WERI-Rb-1 (cell line): ENCODE measurements around the gene MACROD2.

Experiments
- DNase-seq: peaks from one replicate; pipeline ENCODE4 v3.0.0-alpha.2; 2020
- H3K27ac ChIP-seq: fragments of 250-450 bp; sonication (Bioruptor Pico); 2 replicates; pipeline ENCODE4 v1.5.1; 2020; ENCODE audit warnings: mild to moderate bottlenecking, moderate library complexity
- H3K27me3 ChIP-seq: fragments of 250-450 bp; sonication (Bioruptor Pico); 2 replicates; pipeline ENCODE4 v1.5.1; 2021; ENCODE audit warnings: mild to moderate bottlenecking, low read depth, moderate library complexity; ENCODE audit not compliant: insufficient read depth, severe bottlenecking
- H3K36me3 ChIP-seq: fragments of 250-450 bp; sonication (Bioruptor Pico); 2 replicates; pipeline ENCODE4 v1.5.1; 2020; ENCODE audit warnings: mild to moderate bottlenecking, moderate library complexity
- H3K4me3 ChIP-seq: 2 replicates; pipeline ENCODE4 v1.5.1; 2011; ENCODE audit warnings: low read depth, mild to moderate bottlenecking, control low read depth, low read length
- H3K9me3 ChIP-seq: fragments of 250-450 bp; sonication (Bioruptor Pico); 2 replicates; pipeline ENCODE4 v1.5.1; 2021; ENCODE audit warnings: mild to moderate bottlenecking, moderate library complexity; ENCODE audit not compliant: severe bottlenecking
- TF ChIP-seq, protein P1 (sequence below): IDR thresholded peaks from 2 replicates; pipeline ENCODE4 v1.5.1; 2011; ENCODE audit warnings: low read depth, mild to moderate bottlenecking, control low read depth, inconsistent platforms, low read length

Gene MACROD2

DNA sequence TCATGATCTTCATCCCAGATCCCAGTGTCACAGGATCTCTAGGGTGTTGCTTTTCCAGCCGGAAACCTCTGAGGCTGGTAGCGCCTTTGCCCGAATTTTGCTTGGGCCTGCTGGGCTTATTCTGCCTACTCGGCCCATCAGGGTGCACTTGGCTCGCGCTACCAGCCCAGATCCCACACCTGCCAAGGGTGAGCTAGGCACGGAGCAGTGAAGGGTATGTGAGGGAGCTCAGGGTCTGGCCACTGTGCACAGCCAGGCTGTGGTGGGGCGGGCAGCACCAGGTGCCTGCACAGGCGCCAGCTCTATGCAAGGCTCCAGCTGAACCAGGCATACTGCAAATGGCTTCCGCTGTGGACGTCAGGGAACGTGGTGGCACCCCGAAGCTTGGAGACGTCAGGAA, 1035.5 kb downstream of the MACROD2 start:
- no peak for DNase-seq
- H3K27me3 ChIP-seq = no peaks in the 10 kb centered on the region
- H3K36me3 ChIP-seq = no peaks in the 10 kb centered on the region
- H3K4me3 ChIP-seq = no peak overlapping the region
- no peak overlapping the region for H3K27ac ChIP-seq
- TF ChIP-seq, protein P1, sequence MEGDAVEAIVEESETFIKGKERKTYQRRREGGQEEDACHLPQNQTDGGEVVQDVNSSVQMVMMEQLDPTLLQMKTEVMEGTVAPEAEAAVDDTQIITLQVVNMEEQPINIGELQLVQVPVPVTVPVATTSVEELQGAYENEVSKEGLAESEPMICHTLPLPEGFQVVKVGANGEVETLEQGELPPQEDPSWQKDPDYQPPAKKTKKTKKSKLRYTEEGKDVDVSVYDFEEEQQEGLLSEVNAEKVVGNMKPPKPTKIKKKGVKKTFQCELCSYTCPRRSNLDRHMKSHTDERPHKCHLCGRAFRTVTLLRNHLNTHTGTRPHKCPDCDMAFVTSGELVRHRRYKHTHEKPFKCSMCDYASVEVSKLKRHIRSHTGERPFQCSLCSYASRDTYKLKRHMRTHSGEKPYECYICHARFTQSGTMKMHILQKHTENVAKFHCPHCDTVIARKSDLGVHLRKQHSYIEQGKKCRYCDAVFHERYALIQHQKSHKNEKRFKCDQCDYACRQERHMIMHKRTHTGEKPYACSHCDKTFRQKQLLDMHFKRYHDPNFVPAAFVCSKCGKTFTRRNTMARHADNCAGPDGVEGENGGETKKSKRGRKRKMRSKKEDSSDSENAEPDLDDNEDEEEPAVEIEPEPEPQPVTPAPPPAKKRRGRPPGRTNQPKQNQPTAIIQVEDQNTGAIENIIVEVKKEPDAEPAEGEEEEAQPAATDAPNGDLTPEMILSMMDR = no peak
- H3K9me3 ChIP-seq = no peaks in the 10 kb centered on the region

GRCh38 chr20:15031546-15032351, 1036.4 kb downstream of the MACROD2 start:
- Histone ChIP-seq H3K36me3 (no peaks in the 10 kb centered on the region), H3K27me3 (no peaks in the 10 kb centered on the region), H3K4me3 (no peak overlapping the region), H3K9me3 (no peaks in the 10 kb centered on the region), H3K27ac (no peak overlapping the region)
- no peak for DNase-seq
- TF ChIP-seq, protein P1 = no peak

DNA sequence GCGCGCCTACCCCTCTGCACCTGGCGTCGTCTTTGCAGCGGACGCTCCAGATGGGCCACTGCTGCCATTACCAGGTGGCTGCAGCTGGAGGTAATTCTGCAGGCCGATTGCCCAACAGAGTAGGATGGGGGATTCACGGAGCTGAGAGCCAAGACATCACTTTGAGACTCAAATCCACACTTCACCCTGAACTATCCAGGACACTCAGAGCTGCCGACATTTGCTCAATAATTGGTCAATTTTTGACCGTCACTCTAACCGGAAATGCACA, 1037.0 kb downstream of the MACROD2 start:
- TF ChIP-seq, protein P1 = no peak
- no peaks in the 10 kb centered on the region for H3K9me3 ChIP-seq
- no peak overlapping the region for H3K4me3 ChIP-seq
- no peaks in the 10 kb centered on the region for H3K27me3 ChIP-seq
- no peak overlapping the region for H3K27ac ChIP-seq
- DNase-seq = no peak
- H3K36me3 ChIP-seq = no peaks in the 10 kb centered on the region

DNA sequence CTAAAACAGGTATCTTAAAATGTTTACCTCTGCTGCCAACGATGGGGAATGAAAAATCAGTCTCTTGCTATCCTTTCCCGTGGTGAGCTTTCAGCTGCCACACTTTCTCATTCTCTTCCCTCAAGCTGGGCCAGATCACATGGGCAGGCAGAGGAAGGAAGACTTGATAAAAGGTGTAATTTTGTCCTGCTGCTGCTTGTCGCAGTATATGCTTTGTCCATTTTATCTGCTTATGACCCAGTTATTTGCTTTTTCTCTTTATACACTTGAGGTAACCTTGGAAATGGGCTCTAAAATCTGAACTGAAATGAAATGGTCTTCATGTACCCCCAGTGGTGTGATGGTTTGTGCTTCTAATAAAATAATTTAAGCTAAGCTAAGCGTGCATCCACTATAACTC, 1038.0 kb downstream of the MACROD2 start:
- TF ChIP-seq, protein P1 = no peak
- Histone ChIP-seq H3K4me3 (no peak overlapping the region), H3K9me3 (no peaks in the 10 kb centered on the region), H3K27ac (no peak overlapping the region), H3K27me3 (no peaks in the 10 kb centered on the region), H3K36me3 (no peaks in the 10 kb centered on the region)
- DNase-seq = no peak

- Histone ChIP-seq H3K36me3 (no peaks in the 10 kb centered on the region), H3K27me3 (no peaks in the 10 kb centered on the region), H3K4me3 (no peak overlapping the region), H3K27ac (no peak overlapping the region), H3K9me3 (no peaks in the 10 kb centered on the region)
- TF ChIP-seq, protein P1 = no peak
- no peak for DNase-seq
Measured at GRCh38 chr20:15033891-15034290, 1038.6 kb downstream of the MACROD2 start.

- Histone ChIP-seq H3K9me3 (no peaks in the 10 kb centered on the region), H3K36me3 (no peaks in the 10 kb centered on the region), H3K4me3 (no peak overlapping the region), H3K27ac (no peak overlapping the region), H3K27me3 (no peaks in the 10 kb centered on the region)
- TF ChIP-seq, protein P1 = no peak
- no peak for DNase-seq
Measured at GRCh38 chr20:15036948-15037347, 1041.6 kb downstream of the MACROD2 start.
